GM12878 (cell line): ENCODE measurements around the gene SHROOM3. TPM values are rescaled to one million over a fixed set of nuclear protein-coding genes. Genes with fewer than 3 reads are reported as not detected.

Experiments
- ATAC-seq: fragments of 200-7000 bp; cut with Tn5 transposase; 3 replicates; pipeline ENCODE4 v1.9.1; 2020; ENCODE audit warnings: mild to moderate bottlenecking, moderate library complexity
- BruUV-seq: library from RNA; stranded (reverse); fragments of 400-500 nt; replicated peaks from 2 replicates; lab custom pipeline; 2021; lab: Mats Ljungman, UMichigan
- CTCF ChIA-PET: fragments of 300-600 bp; sonication (Branson Sonifier 250); formaldehyde crosslinking; extraction: SDS; loops from one replicate; lab custom pipeline; 2021; ENCODE audit warnings: inconsistent platforms; lab: Yijun Ruan, JAX
- POLR2A ChIA-PET: fragments of 350-600 bp; formaldehyde crosslinking; extraction: SDS; loops from one replicate; lab custom pipeline; 2021; ENCODE audit warnings: inconsistent platforms; lab: Charles Lee
- RAD21 ChIA-PET: fragments of 300-600 bp; sonication (Branson Sonifier 250); formaldehyde crosslinking; loops from one replicate; lab custom pipeline; 2023; ENCODE audit warnings: antibody characterized with exemption; ENCODE audit not compliant: unreplicated experiment; lab: Charles Lee
- SMC1A ChIA-PET: fragments of 300-600 bp; sonication (Branson Sonifier 250); formaldehyde crosslinking; loops from one replicate; lab custom pipeline; 2023; ENCODE audit not compliant: unreplicated experiment, uncharacterized antibody; lab: Charles Lee
- DNase-seq: peaks from one replicate; pipeline ENCODE4 v3.0.0-alpha.2; 2011; ENCODE audit warnings: low read depth, low spot score
- FAIRE-seq: peaks from 3 replicates; lab custom pipeline; 2011; peaks lifted over from hg19 to GRCh38; lab: Jason Lieb, UNC
- H2AFZ ChIP-seq: 2 replicates; pipeline ENCODE4 v1.6.0; 2011; ENCODE audit warnings: low read depth, low read length, control low read depth; ENCODE audit not compliant: control insufficient read depth
- H3K27ac ChIP-seq: 2 replicates; pipeline ENCODE4 v1.5.1; 2011; ENCODE audit warnings: control low read depth; ENCODE audit not compliant: control insufficient read depth, insufficient read depth
- H3K27me3 ChIP-seq, 2 experiments: replicated peaks in 1 of 2; 2 replicates each; pipeline versions ENCODE4 v1.6.0 to v1.6.1; 2011; ENCODE audit warnings: low read length in 1 of 2; ENCODE audit not compliant: control insufficient read depth in 2 of 2, insufficient read depth in 2 of 2
- H3K36me3 ChIP-seq, 2 experiments: 2 replicates each; pipeline ENCODE4 v1.5.1; 2011; ENCODE audit warnings: low read length in 1 of 2; ENCODE audit not compliant: control insufficient read depth in 2 of 2, insufficient read depth in 2 of 2
- H3K4me1 ChIP-seq: 2 replicates; pipeline ENCODE4 v1.6.1; 2011; ENCODE audit warnings: mild to moderate bottlenecking, low read length, moderate library complexity, mixed read lengths; ENCODE audit not compliant: control insufficient read depth, insufficient read depth
- H3K4me2 ChIP-seq: 2 replicates; pipeline ENCODE4 v1.6.0; 2011; ENCODE audit warnings: control low read depth; ENCODE audit not compliant: control insufficient read depth, insufficient read depth
- H3K4me3 ChIP-seq: fragments of 200-600 bp; sonication (generic); 2 replicates; pipeline ENCODE4 v1.5.1; 2016
- H3K79me2 ChIP-seq: 2 replicates; pipeline ENCODE4 v1.6.0; 2011; ENCODE audit warnings: low read length; ENCODE audit not compliant: control insufficient read depth, insufficient read depth
- H3K9ac ChIP-seq: 2 replicates; pipeline ENCODE4 v1.8.0; 2011; ENCODE audit warnings: low read length, control low read depth, mixed read lengths; ENCODE audit not compliant: control insufficient read depth, insufficient read depth
- H3K9me3 ChIP-seq: replicated peaks from 3 replicates; pipeline ENCODE4 v1.5.1; 2011; ENCODE audit warnings: mild to moderate bottlenecking, low read length; ENCODE audit not compliant: control insufficient read depth, insufficient read depth
- H4K20me1 ChIP-seq: 2 replicates; pipeline ENCODE4 v1.6.0; 2011; ENCODE audit not compliant: control insufficient read depth, insufficient read depth
- CREM ChIP-seq: IDR thresholded peaks from 2 replicates; pipeline ENCODE4 v1.6.1; 2014; ENCODE audit warnings: antibody characterized with exemption, low read depth
- EGR1 ChIP-seq, 2 experiments: IDR thresholded peaks; 1 replicate in 1 of 2; 2 replicates in 1 of 2; pipeline ENCODE4 v1.6.1; 2011 to 2012; ENCODE audit warnings: low read depth in 2 of 2, low read length in 2 of 2, borderline replicate concordance in 1 of 2, mild to moderate bottlenecking in 1 of 2, moderate library complexity in 1 of 2
- GATAD2B ChIP-seq: fragments of 450-650 bp; conservative IDR thresholded peaks from 2 replicates; pipeline ENCODE4 v1.6.1; 2017; ENCODE audit warnings: low read depth, mild to moderate bottlenecking, moderate library complexity
- MEF2A ChIP-seq: IDR thresholded peaks from 2 replicates; pipeline ENCODE4 v1.6.1; 2011; ENCODE audit warnings: low read depth, mild to moderate bottlenecking, low read length, moderate library complexity; ENCODE audit not compliant: insufficient read depth
- TCF3 ChIP-seq: IDR thresholded peaks from 2 replicates; pipeline ENCODE4 v1.6.1; 2012; ENCODE audit warnings: low read depth, mild to moderate bottlenecking, low read length, borderline replicate concordance; ENCODE audit not compliant: insufficient read depth
- WGBS: methylation state at CpG from one replicate; pipeline ENCODE4 v1.1.6; 2016; ENCODE audit warnings: low lambda C conversion rate; ENCODE audit not compliant: insufficient replicate concordance, insufficient coverage; ENCODE audit errors: missing lambda C conversion rate; 5-methylcytosine and 5-hydroxymethylcytosine counted together
- in situ Hi-C: fragments of 300-500 bp; cut with MboI; formaldehyde crosslinking; loops from 9 replicates; pipeline ENCODE4 v1.14.3; 2018; ENCODE audit warnings: mixed read lengths
- intact Hi-C: fragments of 100-400 bp; cut with micrococcal nuclease; formaldehyde crosslinking; loops from one replicate; pipeline ENCODE4 v1.14.2; 2022; ENCODE audit not compliant: unreplicated experiment
- polyA plus RNA-seq, 11 experiments: library from polyadenylated mRNA; depleted of rRNA in 4 of 11; unstranded in 6 of 11; stranded (reverse) in 5 of 11; fragments of >200 nt; fragmentation: Nextera tagmentation in 4 of 11; fragmentation: Illumina TruSeq in 1 of 11; extraction: Ambion mirVana in 4 of 11; extraction: Trizol in 1 of 11; gene quantifications; 1 replicate in 1 of 11; 2 replicates in 10 of 11; pipeline versions ENCODE4 v1.2.1 to v1.2.3, GENCODE V29; 2011 to 2016; ENCODE audit warnings: inconsistent platforms in 2 of 11, missing spikeins in 2 of 11, low read depth in 1 of 11
- total RNA-seq, 4 experiments: library from RNA; depleted of rRNA in 3 of 4; stranded (reverse); fragments of >200 nt in 3 of 4; fragmentation: Illumina TruSeq in 1 of 4; extraction: Trizol in 1 of 4; gene quantifications; 2 replicates each; pipeline versions ENCODE4 v1.2.1 to v1.2.3, GENCODE V29; 2013 to 2021
- TF ChIP-seq, protein P1 (sequence below): fragments of 450-650 bp; formaldehyde crosslinking; IDR thresholded peaks from 2 replicates; pipeline ENCODE4 v1.4.0; 2022; ENCODE audit warnings: mild to moderate bottlenecking, moderate library complexity

Gene SHROOM3
- total and polyA plus RNA-seq, 10 of the 15 experiments (the other 5 are each of a cell fraction or from before 2014, with no cell fraction given), result under 0.01 to 0.29 (median 0.08) TPM; not detected in 1

DNA sequence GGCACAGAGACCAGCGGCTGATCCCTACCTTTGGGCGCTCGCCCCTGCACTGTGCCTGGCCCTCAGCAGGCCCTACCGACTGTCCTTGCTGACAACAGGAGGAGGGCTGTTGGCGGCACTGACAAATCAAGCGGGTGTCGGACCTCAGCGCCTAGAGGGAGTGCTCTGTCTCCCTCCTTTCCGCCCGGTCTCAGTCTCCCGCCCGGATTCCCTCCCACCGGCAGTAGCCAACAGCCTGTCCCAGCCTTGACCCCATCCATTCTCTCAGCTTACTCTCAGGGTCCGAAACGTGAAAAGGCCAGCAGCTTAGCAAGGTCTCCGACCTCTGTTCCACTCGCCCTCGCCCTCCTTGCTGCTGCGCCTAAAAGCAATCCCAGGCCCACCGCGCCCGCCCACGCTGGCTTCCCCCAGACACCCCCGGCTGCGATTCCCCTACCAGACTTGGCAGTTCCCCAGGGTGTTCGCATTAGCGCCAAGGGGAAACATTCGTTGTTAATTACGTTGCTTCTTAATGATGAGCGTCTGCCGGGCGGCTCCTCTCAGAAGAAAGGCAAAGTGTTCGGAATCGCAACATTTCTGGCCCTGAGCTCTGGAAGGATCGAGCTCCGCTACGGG, 366.7 kb downstream of the SHROOM3 start:
- no peaks in the 10 kb centered on the region for H3K36me3 ChIP-seq
- peaks cover 9% of the 10 kb centered on the region; the same call in 1 of the 3 replicates for H3K9me3 ChIP-seq
- H3K79me2 ChIP-seq, result no peaks in the 10 kb centered on the region
- no peaks in the 10 kb centered on the region for H3K4me1 ChIP-seq
- BruUV-seq, result no TSS peak
- H3K4me3 ChIP-seq, result no peak overlapping the region
- intact Hi-C loops, result no loop called here
- H3K27me3 ChIP-seq, result no peaks in the 10 kb centered on the region
- in situ Hi-C loops, result no loop called here
- no peak overlapping the region for H3K27ac ChIP-seq
- 88% methylated on average over 30 of the region's 37 CpGs for WGBS
- no peak overlapping the region for H3K4me2 ChIP-seq
- ATAC-seq, result no peak
- CTCF ChIA-PET, result no interaction called here
- POLR2A ChIA-PET, result no interaction called here
- no peak overlapping the region for H2AFZ ChIP-seq
- no peak for FAIRE-seq
- no peak for DNase-seq
- no peak overlapping the region for H3K9ac ChIP-seq
- SMC1A ChIA-PET, result no interaction called here
- H4K20me1 ChIP-seq, result no peaks in the 10 kb centered on the region
- TF ChIP-seq EGR1 (IDR thresholded peaks at IDR 0.05; ENCODE audit: borderline replicate concordance in 1 of 2, low read depth in 2 of 2, low read length in 2 of 2) (no peak), GATAD2B (no peak), MEF2A (no peak), CREM (no peak), TCF3 (no peak)
- TF ChIP-seq, protein P1, sequence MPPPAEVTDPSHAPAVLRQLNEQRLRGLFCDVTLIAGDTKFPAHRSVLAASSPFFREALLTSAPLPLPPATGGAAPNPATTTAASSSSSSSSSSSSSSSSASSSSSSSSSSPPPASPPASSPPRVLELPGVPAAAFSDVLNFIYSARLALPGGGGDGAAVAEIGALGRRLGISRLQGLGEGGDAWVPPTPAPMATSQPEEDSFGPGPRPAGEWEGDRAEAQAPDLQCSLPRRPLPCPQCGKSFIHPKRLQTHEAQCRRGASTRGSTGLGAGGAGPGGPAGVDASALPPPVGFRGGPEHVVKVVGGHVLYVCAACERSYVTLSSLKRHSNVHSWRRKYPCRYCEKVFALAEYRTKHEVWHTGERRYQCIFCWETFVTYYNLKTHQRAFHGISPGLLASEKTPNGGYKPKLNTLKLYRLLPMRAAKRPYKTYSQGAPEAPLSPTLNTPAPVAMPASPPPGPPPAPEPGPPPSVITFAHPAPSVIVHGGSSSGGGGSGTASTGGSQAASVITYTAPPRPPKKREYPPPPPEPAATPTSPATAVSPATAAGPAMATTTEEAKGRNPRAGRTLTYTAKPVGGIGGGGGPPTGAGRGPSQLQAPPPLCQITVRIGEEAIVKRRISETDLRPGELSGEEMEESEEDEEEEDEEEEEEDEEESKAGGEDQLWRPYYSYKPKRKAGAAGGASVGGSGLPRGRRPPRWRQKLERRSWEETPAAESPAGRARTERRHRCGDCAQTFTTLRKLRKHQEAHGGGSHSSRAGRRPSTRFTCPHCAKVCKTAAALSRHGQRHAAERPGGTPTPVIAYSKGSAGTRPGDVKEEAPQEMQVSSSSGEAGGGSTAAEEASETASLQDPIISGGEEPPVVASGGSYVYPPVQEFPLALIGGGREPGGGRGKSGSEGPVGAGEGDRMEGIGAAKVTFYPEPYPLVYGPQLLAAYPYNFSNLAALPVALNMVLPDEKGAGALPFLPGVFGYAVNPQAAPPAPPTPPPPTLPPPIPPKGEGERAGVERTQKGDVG (CRISPR knock-in tag), result no peak
- TF ChIP-seq, all 136 proteins: peak for 0
- RAD21 ChIA-PET, result no interaction called here
